ENCODE data around the gene ITIH4.
"Not testable (repeated sequence)": the region's sequence is repeated elsewhere in the genome, so short reads cannot be mapped to it uniquely, and the experiment has no call there.

Gene ITIH4

GRCh38 chr3:52779837-52780585, 50.5 kb downstream of the ITIH4 start:
- DNase-seq: peak; percentile 4

- peak; percentile 17 for DNase-seq
Measured at GRCh38 chr3:52779011-52779836, 51.2 kb downstream of the ITIH4 start.

GRCh38 chr3:52777959-52778805, 52.3 kb downstream of the ITIH4 start:
- peak; percentile 23 for DNase-seq

GRCh38 chr3:52777127-52777958, 53.1 kb downstream of the ITIH4 start, which contains the start of gene ITIH1:
TSS of gene ITIH1 (plus strand) at chr3:52777599. CDS start at chr3:52777616, 17 bp downstream.
- DNase-seq: peak; percentile 8

- not testable (repeated sequence) for DNase-seq
Measured at GRCh38 chr3:52776486-52776885, 54.0 kb downstream of the ITIH4 start.

GRCh38 chr3:52775877-52776276, 54.6 kb downstream of the ITIH4 start:
- no peak for DNase-seq

- DNase-seq: no peak
Measured at GRCh38 chr3:52774901-52775864, 55.3 kb downstream of the ITIH4 start.

- no peak for DNase-seq
Measured at GRCh38 chr3:52774066-52774713, 56.3 kb downstream of the ITIH4 start.

- no peak for DNase-seq
Measured at GRCh38 chr3:52773361-52774065, 57.0 kb downstream of the ITIH4 start.

GRCh38 chr3:52771702-52772101, 58.8 kb downstream of the ITIH4 start:
- no peak for DNase-seq

- no peak for DNase-seq
Measured at GRCh38 chr3:52771334-52771681, 59.2 kb downstream of the ITIH4 start.

- DNase-seq: peak; percentile 93
Measured at GRCh38 chr3:52770496-52771333, 59.8 kb downstream of the ITIH4 start, which contains the start of gene NEK4. TSS of gene NEK4 (minus strand) at chr3:52770940. CDS start at chr3:52770746, 194 bp downstream.

- no peak for DNase-seq
Measured at GRCh38 chr3:52769786-52770455, 60.6 kb downstream of the ITIH4 start.

- DNase-seq: no peak
Measured at GRCh38 chr3:52763466-52763865, 67.0 kb downstream of the ITIH4 start.

All from stimulated activated CD8-positive, alpha-beta memory T cell treated with anti-CD3 and anti-CD28 coated beads, Interleukin-4, amount 100 ng/mL, for 48 hours (primary cell).